ENCODE measurements around the gene HACD3.
"Not testable (repeated sequence)": the region's sequence is repeated elsewhere in the genome, so short reads cannot be mapped to it uniquely, and the experiment has no call there.

The HACD3 gene, protein sequence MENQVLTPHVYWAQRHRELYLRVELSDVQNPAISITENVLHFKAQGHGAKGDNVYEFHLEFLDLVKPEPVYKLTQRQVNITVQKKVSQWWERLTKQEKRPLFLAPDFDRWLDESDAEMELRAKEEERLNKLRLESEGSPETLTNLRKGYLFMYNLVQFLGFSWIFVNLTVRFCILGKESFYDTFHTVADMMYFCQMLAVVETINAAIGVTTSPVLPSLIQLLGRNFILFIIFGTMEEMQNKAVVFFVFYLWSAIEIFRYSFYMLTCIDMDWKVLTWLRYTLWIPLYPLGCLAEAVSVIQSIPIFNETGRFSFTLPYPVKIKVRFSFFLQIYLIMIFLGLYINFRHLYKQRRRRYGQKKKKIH

DNA sequence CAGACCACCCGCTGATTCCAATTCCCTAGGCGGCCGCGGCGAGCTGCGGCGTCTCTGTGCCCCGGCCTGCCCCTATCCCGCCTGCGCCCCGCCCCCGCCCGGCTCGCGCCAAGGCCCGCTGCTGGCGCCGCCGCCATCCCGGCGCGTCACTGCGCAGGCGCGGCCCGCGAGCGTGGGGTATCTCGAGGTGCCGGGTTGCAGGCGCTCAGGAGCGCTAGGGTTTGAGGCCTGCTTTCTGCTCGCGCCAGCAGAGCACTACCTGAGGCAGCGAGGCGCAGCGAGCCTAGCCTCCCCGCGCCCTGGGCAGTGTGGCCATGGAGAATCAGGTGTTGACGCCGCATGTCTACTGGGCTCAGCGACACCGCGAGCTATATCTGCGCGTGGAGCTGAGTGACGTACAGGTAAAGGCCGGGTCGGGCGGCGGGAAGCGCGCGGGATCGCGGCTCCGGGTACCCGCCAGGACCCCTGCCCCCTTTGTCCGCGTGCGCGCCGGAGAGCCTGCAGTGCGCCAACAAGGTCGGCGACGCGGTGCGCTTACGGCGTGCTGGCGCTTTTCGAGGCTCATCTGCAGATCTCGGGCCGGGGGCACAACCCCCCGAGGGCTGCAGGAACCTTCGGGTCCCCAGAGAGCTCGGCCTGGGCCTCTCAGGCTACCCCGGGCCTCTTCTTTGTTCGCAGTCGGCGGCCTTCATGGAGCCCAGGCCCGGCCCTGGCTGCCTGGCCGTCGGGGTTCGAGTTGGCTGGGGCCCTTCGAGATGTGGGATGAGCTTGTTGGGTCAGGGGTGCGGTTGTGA lies at the start of gene HACD3:
HACD3 (plus strand) TSS at position 146 of the 794 bp plus-strand sequence; CDS start at position 315, 169 bp downstream.
- peak; percentile 48 for DNase-seq

DNA sequence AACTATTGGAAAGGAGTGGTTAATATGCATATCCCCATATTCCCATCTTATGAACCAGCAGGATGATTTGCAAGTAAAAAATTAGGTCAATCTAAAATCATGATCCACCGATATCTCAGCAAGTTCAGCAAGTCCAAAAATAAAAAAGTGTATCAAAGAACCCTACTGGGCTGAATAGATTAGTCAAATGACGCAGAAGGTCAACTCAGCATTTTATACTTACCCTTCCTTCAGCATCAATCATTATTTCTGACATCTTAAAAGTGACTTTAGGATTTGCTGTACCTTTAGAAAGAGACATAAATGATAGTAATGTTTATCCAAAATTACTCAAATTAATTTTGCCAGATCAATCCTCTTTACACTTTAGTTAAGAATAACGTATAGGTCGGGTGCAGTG lies 45.4 kb upstream of the HACD3 start:
- no peak for DNase-seq

- no peak for DNase-seq
Observed at GRCh38 chr15:65494076-65494475, 36.2 kb upstream of the HACD3 start.

DNA sequence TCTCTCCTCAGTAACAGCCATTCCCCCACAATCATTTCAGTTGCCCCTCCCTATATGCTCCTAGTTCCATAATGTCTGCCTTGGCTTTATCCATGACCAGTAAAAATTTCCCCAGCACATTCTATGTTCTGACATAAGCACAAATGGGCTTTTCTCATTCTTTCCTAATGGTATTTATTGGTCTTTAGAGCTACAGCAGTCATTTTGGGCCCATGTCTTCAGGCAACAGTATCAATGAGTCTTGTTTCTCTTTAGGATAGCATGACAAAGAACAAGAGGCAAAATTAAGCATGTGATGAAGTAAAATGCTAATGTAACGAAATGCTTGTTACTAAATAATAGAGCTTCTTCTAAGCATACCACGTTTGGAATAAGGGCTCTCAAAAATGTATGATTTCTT lies 20.9 kb upstream of the HACD3 start:
- no peak for DNase-seq

DNA sequence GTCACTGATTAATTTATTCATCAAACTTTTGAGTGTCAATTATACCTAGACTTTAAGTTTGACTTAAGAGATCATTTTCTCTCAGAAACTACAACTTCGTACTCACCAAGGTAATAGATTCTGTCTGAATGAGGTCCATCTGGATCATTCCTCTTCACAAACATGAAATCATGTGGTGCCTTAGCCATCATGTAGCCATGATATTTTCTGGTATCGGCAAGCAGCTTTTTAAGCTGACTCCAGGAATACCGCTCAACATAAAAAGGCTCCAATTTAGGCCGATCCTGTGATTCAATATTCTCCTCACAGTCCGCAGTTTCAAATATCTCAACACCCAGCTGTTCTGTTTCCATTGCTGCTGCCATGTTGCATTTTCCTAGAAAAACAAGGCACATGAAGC lies 18.1 kb upstream of the HACD3 start:
- DNase-seq, result no peak

- no peak for DNase-seq
Observed at GRCh38 chr15:65512807-65513416, 17.4 kb upstream of the HACD3 start.

DNA sequence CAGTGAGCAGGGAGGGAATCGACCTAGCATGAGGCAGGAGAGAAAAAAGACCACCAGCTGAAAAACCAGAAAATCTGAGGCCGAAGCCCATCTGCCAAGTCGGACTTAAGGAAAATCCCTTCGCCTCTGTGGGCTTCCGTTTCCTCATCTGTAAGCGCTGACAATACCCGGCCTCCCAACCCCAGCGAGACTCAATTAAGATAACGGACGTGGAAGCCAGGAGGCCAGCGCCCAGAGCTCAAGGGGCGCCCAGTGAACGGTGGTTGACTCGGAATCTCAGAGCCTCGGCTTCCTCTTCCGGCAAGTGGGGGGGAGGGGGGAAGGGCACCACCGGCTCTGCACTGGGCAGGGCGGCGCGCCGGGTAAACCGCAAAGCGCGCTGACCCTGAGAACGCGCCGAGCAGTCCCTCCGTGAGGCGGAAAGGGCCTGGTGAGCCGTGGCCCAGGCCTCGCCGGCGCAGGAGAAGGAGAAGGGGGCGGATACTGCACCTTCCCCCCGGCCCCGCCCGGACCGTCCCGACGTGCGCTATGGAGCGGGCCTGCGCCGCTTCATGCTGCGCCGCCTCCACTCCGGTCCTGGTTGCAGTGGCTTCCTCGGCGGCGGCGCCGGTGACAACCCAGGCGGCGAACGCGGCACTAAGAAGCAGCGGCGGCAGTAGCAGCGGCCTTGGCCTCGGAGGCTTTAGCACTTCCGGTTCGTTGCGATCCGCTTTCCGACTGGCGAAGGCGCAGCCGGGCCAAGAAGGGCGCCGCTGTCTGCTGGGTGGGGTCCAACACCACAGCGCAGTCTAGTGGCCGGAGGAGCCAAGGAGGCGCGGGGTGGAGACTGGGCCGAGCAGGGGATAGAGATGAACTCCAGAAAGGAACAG lies 13.0 kb upstream of the HACD3 start, which contains the start of gene DPP8:
DPP8 (minus strand) TSS at position 693 of the 869 bp plus-strand sequence. CDS start 5,136 bp downstream, outside the sequence.
- peak; percentile 76 for DNase-seq

GRCh38 chr15:65517866-65518207 lies 12.4 kb upstream of the HACD3 start:
- no peak for DNase-seq

DNA sequence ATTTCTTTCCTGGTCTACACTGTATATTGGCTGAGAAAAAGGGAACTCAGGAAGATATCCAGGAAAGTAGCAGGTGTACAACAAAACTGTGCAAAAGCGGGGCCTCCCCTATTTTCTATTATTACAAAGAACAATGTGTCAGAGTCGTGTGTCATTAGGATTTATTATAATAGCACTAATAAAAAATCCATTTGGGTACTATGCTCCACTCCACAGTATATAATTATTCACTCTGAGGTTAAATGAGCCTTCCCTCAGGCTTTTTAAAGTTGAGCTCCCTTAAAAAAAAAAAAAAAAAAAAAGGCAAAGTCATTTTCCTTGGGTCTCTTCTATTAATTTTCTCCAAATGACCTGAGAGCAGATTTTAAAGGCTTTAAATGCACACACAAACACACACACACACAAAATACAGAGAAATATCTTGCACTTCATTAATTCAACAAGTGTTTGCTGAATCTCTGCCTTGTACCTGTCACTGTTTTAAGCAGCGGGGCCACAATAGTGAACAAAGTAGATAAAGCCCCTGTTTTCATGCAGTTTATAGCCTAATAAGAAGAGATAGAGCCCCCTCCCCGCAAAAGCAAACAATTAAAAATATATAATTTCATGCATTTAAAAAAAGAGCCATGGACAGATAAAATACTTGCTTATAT lies 11.5 kb upstream of the HACD3 start:
- DNase-seq, result peak; percentile 87

- DNase-seq, result no peak
Observed at GRCh38 chr15:65521350-65521749, 8.9 kb upstream of the HACD3 start.

GRCh38 chr15:65524226-65524625 lies 6.0 kb upstream of the HACD3 start:
- no peak for DNase-seq

DNA sequence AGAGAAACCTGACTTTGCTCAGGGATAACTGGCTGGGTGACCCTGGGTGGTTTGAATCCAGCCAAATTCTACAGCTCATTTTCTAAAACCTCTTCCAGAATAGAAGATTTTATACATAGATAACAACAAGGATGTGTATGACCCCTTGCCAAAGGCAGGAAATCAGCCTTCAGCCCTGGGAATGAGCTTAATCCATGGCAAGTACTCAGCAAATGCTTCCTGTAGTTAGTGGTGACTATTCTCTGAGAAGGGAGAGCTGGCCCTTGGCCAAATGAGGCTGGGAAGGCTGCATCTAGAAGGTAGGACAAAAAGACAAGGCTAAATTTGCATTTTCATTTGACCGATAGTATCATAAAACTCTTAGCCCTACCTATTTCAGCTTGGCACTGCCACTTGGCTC lies 4.6 kb upstream of the HACD3 start:
- peak; percentile 58 for DNase-seq

DNA sequence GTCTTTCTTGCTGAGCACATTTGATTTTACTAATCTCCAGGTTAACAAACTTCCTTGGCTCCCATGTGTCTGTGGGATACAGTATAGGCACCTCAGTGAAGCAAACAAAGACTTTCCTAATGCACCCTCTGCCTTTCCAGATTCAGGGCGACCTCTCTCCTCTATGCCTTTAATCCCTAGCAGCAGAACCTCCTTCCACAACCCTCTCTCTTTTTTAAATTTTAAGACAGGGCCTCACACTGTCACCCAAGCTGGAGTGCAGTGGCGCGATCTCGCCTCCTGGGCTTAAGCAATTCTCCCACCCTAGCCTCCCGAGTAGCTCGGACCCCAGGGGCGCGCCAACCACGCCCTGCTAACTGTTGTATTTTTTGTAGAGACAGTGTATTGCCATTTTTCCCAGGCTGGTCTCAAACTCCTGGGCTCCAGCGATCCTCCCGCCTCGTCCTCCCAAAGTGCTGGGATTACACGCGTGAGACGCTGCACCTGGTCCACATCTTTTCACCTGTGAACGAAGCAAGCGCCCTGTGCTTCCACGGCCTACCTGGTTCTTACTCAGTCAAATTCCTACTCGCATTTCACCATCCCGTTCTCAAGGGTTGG lies 1.7 kb upstream of the HACD3 start:
- no peak for DNase-seq

DNA sequence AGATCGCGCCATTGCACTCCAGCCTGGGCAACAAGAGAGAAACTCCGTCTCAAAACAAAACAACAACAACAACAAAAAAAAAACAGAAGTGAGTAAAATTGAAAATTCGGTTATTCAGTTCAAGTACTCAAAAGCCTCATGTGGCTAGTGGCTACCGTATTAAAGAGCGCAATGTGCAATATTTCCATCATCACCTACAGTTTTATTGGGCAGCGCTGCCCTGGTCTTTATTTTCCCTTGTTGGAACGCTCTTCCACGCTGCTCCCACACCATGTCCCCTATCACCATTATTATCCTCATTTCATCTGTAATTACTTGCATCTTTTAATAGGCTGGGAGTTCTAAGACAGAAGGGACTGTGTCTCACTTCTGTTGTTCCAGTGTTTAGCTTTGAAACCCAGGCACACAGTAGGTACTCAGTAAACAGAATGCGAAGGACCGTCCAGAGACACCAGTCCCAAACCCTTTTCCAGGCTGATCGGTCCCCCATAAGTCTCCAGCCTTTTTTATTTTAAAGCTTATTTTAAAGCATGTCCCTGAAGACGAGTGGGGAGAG lies 423 bp upstream of the HACD3 start:
- DNase-seq, result no peak

DNA sequence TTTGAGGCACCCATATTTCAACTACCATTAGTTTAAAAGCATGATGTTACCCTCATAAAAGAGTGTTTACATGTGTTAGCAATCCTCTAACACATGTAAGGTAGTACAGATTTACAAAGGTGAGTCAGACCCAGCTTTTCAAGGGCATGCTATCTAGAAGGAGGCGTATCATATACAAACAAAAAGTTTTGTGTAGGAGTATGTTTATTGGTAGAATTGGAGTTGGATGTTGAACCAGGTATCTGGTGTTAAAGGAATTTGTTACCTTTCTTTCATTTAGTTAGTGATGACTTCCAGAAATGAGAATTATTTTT lies 2.4 kb downstream of the HACD3 start:
- DNase-seq, result no peak

GRCh38 chr15:65533057-65533756 lies 2.9 kb downstream of the HACD3 start:
- DNase-seq, result peak; percentile 9

DNA sequence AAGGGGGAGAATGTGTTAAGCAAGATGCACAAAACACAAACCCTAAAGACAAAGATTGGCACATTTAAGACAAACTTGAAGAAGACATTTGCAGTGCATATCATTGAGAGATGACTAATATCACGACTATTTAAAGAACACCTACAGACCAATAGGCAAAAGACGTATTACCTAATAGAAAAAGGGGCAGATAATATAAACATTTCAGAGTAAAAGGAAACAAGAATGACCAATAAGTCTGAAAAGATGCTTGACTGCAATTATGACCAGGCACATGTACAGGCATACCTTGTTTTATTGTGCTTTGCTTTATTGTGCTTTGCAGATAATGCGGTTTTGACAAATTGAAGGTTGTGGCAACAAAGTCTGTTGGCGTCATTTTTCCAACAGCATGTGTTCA lies 4.9 kb downstream of the HACD3 start:
- DNase-seq, result no peak

GRCh38 chr15:65540314-65540713 lies 10.1 kb downstream of the HACD3 start:
- no peak for DNase-seq

GRCh38 chr15:65541231-65541820 lies 11.1 kb downstream of the HACD3 start:
- DNase-seq, result no peak

GRCh38 chr15:65547841-65548240 lies 17.6 kb downstream of the HACD3 start:
- no peak for DNase-seq

DNA sequence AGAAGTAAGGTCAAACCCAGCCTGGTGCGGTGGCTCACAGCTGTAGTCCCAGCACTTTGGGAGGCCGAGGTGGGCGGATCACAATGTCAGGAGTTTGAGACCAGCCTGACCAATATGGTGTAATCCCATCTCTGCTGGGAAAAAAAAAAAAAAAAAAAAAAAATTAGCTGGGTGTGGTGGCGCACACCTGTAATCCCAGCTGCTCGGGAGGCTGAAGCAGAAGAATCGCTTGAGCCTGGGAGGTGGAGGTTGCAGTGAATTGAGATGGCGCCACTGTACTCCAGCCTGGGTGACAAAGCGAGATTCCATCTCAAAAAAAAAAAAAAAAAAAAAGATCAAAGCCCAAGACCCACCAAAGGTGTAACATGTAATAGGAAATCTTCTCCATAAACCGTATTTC lies 19.0 kb downstream of the HACD3 start:
- not testable (repeated sequence) for DNase-seq
